ENCODE data around the gene DYNC1I1.

The DYNC1I1 gene

DNA sequence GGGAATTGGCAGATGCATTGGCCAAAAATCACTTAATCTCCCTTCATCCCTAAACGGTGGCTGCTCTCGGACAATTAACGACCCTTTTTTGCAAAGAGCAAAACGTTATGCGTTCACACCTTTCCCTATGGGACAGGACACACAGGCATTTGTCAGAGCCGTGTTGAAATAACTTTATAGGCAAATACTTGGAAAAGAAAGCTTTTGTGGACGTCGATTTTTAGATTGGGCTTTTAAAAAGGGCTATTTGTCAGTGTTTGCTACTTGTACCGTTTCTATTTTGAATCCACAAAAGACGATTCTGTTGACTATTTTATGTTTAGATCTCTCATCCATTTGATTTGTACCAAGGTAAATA, 304.0 kb downstream of the DYNC1I1 start:
- DNase-seq (ENCODE audit: low spot score), result no peak

DNA sequence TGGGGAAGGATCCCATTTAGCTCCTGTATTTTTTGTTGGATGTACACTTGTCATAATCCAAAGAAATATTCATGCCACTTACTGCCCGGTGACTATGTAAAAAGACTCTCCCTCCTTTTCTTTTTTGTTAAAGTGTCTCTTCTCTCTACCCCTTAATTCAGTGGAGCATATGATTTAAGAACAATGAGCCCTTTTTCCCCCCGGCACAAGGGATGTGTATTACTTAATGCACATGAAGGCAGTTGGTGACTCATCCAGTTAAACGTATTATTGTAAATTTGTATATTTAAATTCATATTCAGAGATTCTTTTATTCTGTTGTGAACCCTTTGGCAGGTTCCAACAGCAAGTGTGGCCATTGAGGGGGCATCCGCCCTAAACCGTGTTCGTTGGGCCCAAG, 307.7 kb downstream of the DYNC1I1 start:
- no peak for DNase-seq (ENCODE audit: low spot score)

DNA sequence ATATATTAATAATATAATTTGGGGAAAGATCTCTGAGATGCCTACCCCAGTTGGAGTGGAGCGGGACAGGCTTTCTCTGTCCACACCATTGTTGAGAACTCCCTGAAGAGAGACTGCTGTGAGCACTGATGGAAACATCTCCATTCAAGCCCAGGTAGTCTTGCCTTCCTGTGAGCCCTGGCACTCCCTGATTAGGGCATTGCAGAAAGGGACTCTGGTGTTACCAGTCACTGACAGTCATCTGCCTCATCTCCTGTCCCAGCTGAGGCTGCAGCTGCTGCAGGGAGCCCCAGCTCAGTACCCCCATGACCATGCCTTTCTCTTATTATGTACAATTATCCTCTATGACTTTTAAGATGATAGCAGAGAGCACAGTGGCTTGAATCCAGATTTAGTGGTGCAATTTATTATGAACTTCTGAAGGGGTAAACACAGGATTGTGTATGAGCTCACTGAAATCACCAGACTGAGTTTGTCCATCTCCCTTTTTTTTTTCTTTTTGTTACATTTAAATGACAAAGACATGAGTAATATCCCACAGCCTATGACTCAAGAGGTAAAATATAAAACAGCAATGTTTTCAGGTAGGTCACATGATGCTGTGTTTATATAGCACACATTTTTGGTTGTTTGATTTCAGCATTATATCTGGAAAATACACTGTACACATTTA, 312.7 kb downstream of the DYNC1I1 start:
- no peak for DNase-seq (ENCODE audit: low spot score)

DNA sequence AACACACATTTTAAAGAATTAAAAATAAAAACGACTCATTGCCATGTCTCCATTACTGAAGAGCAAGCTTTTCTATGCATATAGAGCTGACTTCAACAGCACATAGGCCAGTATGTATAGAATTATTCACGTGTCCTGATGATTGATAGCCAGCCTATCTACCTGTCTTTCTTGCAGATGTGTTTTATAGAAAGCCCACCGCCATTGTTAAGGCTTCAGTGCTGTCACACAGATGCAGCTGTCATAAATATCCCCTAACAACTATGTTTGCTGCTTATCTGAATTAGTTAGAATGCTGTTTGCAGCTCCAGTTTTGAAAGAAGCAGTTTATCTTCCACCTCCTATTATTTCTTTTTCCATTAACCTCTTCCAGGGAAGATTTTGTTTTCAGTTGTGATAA, 313.6 kb downstream of the DYNC1I1 start:
- no peak for DNase-seq (ENCODE audit: low spot score)

DNA sequence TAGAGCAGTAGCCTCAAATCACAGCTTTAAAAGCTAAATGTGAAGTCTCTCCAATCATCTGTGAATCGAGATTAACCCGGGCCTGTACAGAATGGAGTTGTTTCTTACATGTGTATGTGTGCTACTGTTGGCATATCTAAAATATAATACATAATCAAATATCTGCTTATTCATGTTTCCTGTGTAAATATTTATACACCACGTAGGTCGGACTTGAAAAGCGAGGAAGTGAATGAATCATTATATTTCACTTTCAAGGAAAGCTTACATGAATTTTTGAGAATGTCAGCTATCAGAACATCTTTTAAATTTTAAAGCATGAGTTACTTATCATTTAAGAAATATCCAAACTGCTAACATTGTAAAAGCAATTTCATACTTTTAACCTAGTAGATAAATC, 316.2 kb downstream of the DYNC1I1 start:
- no peak for DNase-seq (ENCODE audit: low spot score)

DNA sequence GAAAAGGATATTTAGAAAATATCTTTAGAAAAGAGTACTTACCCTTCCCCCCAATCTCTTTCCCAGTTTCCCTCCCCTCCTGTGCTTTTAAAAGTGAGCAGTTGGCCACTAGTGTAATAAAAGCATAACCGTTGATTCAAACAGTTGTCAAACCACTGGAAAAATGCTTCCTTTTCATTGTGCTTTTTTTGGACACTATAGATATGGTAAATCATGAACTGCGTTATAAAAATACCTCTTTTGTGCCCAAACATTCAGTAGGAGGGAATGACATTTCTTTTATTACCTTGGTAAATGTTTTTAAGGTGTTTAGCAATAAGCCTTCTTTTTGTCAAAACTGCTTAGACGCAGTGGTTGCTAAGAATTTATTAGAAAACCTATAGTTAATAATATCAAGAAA, 317.2 kb downstream of the DYNC1I1 start:
- DNase-seq (ENCODE audit: low spot score), result no peak

DNA sequence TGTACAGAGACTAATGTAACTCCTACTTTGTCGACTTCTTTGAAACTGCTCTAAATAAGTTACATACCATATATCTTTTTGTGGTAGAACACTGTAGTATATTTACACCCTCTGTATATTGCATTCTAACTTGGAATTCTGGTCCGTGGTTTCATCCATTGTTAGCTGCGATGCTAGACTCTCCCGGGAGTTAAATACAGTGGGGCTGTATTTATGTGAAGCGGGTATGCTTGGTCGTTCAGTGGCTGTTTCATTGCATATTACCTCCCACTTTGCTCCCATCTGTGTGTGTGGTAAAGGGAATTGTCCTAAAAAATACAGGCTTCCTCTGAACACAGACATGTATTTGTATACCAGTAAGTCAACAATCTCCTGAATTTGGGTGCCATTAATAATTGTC, 318.4 kb downstream of the DYNC1I1 start:
- no peak for DNase-seq (ENCODE audit: low spot score)

DNA sequence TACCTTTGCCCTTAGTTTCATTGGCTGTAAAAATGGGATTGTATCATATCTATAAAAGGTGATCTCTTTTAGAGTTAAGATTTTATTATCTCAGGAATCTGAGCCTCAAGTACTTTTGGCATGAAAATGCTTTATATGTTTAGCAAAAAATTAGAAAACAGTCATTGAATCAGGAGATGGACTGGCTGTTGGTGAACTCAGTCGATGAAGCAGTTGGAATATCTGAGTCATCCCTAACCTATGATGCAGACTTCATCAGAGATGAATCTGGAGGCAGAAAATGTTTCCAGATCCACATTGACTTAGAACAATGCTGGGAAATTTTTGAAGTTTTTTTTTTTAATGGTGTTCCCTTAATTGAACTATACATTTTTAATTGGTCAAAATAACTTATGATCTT, 321.1 kb downstream of the DYNC1I1 start:
- DNase-seq (ENCODE audit: low spot score), result no peak

DNA sequence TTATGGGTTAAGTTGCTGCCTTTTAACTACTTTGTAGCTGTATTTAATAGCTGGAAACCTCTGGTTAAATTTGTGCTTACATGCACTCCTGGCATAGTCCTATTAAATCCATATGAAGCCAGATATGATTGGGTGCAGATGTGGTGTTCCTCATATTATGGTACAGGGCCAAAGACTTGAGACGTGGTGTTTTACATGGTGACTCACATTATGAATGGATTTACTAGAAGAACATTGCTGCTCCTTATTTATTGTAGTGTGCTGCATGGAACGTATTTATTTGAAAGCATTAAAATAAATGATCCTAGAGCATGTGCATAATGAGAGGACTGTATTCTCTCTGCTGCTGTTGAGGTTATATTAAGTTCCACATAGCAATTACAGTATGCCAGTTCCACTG, 325.5 kb downstream of the DYNC1I1 start:
- no peak for DNase-seq (ENCODE audit: low spot score)

DNA sequence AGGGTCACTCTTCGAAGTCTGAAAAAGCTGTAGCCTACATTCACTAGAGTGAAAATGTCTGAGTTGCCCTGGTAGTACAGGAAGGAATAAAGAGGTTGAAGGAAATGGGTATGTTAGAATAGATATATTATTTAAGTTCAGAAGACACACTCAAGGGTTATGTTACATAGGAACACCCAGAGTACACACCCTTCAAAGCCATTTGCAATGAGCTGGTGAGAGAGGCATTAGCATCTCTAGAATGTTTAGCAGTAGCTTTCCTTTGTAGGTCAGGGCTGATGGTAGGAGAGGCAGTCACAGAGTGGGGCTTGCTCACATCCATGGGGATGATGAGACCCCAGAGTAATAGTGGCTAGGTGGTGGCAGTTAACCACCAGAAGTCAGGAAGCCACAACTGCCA, 328.4 kb downstream of the DYNC1I1 start:
- no peak for DNase-seq (ENCODE audit: low spot score)

DNA sequence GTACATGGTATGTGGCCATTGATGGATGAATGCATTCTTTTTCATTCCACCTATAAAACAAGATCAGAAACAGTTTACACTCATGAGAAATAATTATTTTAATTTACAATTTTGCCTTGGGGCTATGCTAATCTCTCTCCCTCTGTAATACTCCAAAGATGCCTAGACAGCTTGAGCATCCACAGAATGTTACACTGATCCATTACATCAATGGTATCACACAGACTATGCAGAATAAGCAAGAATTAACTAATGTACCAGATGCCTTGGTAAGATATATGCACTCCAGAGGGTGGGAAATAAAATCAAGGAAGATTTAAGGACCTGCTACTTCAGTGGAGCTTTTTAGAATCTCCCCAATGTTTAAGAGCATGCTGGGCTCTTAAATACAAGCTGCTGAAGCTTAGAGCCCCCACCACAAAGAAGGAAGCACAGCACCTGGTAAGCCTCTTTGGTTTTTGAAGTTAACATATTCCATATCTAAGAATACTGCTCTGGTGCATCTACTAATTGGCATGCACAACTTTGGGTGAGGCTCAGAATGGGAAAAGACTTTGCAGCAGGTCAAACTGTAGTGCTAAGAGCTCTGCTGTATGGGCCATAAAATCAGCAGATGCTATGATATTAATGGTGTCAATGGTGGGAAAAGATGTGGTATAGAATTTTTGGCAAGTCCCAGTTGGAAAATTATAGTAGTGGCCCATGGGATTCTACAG, 329.9 kb downstream of the DYNC1I1 start:
- no peak for DNase-seq (ENCODE audit: low spot score)

DNA sequence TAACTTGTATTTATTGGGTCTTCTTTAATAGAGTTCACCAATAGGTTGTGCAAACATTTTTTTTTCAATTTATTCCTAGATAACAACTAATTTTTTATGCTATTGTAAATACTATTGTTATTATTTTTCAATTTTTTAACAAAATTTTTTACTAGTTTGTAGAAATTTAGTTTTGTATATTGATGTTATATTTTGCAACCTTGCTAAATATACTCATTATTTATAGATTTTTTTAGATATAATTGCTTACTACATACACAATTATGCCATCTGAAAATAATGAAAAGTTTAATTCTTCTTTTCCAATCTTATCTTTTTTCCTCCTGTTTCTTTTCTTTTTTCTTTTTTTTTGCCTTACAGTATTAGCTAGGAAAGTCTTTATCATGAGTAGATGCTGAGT, 332.6 kb downstream of the DYNC1I1 start:
- DNase-seq (ENCODE audit: low spot score), result no peak

DNA sequence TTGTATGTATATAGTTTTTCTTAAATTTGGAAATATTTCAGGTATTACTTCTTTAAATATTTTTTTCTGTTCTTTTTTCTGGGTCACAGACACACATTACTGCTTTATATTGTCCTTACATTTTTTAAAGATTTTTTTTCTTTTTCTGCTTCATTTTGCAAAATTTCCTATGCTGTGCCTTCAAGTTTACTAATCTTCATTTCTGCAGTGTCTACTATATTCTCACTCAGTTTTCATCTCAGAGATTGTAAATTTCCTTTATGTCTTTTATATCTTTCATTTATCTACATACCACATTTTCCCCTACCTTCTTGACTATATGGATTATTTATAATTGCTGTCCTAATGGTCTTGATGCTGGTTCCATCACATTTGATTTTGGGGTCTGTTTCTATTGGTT, 339.1 kb downstream of the DYNC1I1 start:
- DNase-seq (ENCODE audit: low spot score), result no peak

DNA sequence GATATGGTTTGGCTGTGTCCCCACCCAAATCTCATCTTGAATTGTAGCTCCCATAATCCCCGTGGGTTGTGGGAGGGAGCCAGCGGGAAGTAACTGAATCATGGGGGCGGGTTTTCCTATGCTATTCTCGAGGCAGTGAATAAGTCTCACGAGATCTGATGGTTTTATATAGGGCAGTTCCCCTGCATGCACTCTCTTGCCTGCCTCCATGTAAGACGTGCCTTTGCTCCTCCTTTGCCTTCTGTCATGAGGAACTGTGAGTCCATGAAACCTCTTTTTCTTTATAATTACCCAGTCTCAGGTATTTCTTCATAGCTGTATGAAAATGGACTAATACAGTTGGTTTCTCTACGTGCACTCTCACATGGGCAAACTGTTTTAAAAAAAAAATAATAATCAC, 341.8 kb downstream of the DYNC1I1 start:
- no peak for DNase-seq (ENCODE audit: low spot score)

DNA sequence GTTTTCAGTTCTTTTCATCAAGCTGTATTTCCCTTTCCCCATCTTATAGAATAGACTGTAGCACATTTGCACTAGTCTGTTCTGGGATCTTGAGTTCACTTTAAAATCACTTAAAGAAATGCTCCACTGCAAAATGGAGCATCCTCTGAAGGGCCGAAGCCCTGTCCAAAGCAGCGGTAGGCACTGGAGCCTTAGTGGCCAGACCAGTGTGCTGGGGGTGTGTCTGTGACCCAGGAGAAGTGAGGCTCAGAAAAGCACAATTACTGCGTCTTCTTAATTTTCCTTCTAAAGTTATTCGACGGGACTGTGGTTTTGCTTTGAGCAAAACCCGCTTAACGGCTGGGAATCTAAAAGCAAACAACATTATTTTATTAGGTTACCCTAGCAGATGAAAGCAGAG, 343.8 kb downstream of the DYNC1I1 start:
- DNase-seq (ENCODE audit: low spot score), result no peak

DNA sequence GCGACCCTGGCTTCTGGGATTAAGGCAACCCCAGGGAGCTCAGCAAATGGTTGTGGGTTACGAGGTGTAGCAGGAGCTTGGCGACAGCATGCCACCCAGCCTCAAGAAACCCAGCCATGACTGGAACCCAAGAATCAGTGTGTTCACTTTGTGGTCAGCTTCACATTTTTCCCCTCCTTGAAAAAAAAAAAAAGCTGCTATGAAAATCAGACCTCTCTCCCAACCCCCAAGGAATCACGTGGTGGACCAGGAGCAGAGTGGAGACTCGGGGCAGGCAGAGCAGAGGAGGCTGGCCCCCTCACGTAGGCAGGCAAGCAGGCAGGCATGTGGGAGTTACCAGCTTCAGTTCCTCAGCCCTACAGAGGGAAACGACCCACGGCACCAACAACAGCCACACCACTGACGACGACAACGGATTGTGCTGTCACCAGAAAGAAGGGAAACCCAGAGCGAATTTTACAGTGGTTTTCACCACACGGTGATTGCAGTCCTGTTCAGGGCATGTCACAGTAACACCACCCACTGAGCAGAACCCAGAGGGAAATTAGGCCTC, 346.2 kb downstream of the DYNC1I1 start:
- DNase-seq (ENCODE audit: low spot score), result no peak

DNA sequence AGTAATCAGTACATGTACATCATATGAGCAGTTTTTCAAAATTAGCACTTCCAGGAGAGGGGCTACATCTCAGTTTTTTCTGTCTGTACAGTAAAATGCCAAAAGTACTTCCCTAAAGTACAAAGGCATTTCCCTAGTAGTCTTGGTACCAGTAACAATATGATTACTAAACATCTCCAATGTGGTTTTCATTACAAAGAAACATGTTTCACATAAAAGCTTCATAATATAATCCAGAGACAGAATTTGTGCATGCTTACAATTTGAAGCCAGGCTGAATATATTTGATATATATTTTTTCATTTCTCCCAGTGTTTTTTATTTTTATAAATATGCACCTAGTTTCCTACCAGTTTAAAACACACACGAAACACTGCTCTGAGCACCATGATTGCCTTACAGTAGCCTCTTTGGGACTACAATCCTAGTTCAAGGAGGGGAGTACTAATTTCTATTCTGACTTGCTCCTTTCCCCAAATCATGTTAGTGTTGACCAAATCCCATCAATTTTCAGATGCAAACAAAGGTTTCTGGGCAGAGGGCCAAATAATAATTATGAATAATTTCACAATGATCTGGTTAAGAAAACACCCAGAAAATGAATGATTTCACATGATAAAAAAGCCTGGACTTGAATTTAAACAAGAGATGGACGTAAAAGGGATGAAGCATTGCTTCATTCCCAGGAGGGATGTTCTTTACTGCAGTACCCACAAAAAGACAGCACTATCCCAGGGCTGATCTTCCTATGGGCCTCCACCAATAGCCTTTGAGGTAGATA, 348.3 kb downstream of the DYNC1I1 start:
- no peak for DNase-seq (ENCODE audit: low spot score)

DNA sequence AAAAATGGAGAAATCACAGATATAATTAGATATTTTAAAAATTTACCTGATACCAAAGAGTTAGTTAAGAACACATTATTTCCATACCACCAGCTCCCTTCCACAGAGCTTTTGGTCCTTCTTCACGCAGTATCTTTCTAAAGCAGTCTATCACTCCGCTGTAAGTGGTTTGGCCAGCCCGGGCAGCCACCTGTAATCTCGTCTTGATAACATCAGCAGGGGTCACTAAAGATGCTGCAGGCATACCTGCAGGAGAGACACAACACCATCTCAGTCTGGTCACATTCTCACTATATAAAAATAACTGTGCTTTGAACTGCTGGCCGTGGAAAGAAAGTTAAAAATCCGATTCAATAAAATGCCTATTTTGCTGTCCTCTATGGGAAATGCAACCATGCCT, 349.4 kb downstream of the DYNC1I1 start:
- no peak for DNase-seq (ENCODE audit: low spot score)

DNA sequence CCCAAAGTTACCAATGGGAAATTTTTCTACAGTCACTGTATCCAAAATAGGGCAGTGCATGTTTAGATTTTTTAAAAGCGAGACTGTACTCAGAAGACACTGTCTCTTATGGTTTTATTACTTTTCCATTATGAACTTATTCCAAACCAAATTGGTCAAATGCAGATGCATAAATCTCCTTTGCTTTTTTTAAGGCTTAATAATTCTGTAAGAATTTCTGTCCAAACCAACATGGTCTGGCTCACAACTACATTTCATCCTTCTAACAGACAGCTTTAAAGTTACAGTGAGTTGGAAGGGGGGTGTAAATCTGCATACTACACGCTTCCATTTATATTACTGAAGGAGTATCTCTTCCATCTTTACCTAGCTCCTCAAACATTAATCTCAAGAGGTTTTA, 350.4 kb downstream of the DYNC1I1 start:
- DNase-seq (ENCODE audit: low spot score), result no peak

DNA sequence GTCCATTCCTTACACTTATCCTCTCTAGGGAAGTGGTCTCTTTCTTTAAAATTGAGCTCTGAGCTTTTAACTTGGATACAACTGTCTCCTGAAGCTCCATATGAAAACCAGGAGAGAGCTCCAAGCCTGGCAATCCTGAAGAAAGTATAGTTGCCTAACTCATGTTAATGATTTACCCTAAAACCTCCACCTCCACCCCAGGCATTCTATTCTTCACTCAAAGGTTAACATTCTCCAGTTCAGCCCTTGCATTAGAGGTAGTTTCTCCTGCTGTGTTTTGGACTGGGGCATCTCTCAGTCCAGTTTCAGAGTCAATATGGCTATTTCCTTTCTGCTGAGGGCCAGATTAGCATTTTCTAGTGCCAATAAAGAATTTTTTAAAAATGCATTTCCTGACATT, 354.0 kb downstream of the DYNC1I1 start:
- no peak for DNase-seq (ENCODE audit: low spot score)

DNA sequence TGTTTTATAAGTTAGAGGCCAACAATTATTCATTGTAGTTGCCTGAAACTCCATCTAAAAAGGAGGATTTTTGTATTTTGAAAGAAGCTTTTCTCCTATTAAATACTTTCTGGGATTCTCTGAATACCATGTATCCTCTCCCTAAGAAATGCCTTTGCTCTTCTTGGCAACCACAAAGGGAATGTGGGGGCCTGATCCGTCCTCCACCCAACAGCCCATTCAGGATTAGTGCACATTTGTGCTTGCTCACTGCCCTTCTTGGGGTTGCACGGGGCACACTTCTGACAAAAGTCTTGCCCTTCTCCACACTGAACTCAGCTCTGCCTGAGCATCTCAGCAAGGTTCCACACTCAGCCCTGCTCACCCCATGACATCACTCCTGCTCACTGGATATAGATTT, 355.4 kb downstream of the DYNC1I1 start:
- DNase-seq (ENCODE audit: low spot score), result no peak

DNA sequence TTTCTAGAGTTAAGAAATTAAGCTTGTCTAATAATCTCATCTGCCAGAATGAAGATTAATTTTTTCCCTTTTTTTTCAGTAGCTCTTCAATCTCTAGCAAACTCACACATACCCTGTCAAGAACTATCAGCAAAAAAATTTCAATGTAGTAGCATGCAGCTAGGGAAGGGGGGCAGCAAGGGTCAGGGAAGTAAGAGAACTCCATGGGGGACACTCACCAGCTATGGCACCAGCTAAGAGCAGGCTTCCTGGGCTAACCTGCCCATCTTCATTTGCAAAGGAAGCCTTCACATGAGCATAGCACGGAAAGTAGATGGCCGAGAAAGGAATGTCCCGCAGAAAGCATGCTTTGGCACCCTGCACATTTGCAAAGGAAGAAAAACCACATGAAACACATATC, 359.2 kb downstream of the DYNC1I1 start:
- DNase-seq (ENCODE audit: low spot score), result peak; percentile 8

DNA sequence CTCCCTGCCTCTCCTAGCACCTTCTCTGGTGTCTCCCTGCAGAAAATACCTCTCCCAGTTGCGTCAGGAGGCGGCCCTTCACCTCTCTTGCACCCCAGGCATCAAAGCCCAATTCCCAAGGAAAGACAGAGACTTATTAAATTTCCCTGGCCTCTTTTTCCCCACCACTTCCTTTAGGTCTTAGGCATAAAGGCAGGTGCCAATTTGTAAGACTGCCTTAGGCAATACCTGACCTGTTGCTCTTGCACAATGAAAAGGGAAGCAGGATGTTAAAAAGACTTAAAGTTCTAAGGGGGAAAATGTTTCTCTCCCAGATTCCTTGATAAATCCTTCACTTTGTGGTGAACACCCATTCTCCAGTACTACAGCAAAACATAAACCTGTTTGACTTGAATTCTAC, 362.9 kb downstream of the DYNC1I1 start:
- DNase-seq (ENCODE audit: low spot score), result no peak
